K562 (cell line): ENCODE results near the gene ZSWIM9. TPM values are rescaled to one million over a fixed set of nuclear protein-coding genes. Genes with fewer than 3 reads are reported as not detected.

Experiments used
- ATAC-seq: fragments of 200-7000 bp; cut with Tn5 transposase; 3 replicates; pipeline ENCODE4 v1.9.1; 2020; ENCODE audit warnings: moderate library complexity
- BruUV-seq: library from RNA; stranded (reverse); fragments of 400-500 nt; replicated peaks from 2 replicates; lab custom pipeline; 2021; lab: Mats Ljungman, UMichigan
- CTCF ChIA-PET: fragments of 300-600 bp; formaldehyde crosslinking; extraction: SDS; loops from one replicate; lab custom pipeline; 2021; ENCODE audit warnings: low intra/inter-chr PET ratio; lab: Yijun Ruan, JAX
- POLR2A ChIA-PET: fragments of 300-600, 350-650 bp; sonication (Branson Sonifier 250); formaldehyde crosslinking; extraction: SDS; loops from one replicate; lab custom pipeline; 2021; ENCODE audit warnings: antibody characterized with exemption, inconsistent platforms; lab: Yijun Ruan, JAX
- DNase-seq, 4 experiments: peaks; one replicate each; pipeline versions ENCODE4 v3.0.0 to v3.0.0-alpha.2; 2011 to 2018; ENCODE audit warnings: low spot score in 3 of 4, mixed read lengths in 3 of 4; ENCODE audit errors: extremely low read depth in 1 of 4
- FAIRE-seq: peaks from 2 replicates; lab custom pipeline; 2011; peaks lifted over from hg19 to GRCh38; lab: Jason Lieb, UNC
- H2AFZ ChIP-seq: 2 replicates; pipeline ENCODE4 v1.6.0; 2011; ENCODE audit warnings: low read depth, low read length, control low read depth, inconsistent platforms
- H3K27ac ChIP-seq: fragments of 200-600 bp; 3 replicates; pipeline ENCODE4 v1.8.0; 2011; ENCODE audit warnings: low read depth, mild to moderate bottlenecking, control low read depth, inconsistent platforms, low read length, moderate library complexity, mixed read lengths; ENCODE audit errors: extremely low read depth
- H3K27me3 ChIP-seq, 2 experiments: fragments of 300-600 bp in 1 of 2; 2 replicates in 1 of 2; 3 replicates in 1 of 2; pipeline versions ENCODE4 v1.6.0 to v1.8.0; 2011; ENCODE audit warnings: inconsistent platforms in 2 of 2, low read length in 2 of 2, mild to moderate bottlenecking in 1 of 2, mixed read lengths in 1 of 2, moderate library complexity in 1 of 2; ENCODE audit not compliant: control insufficient read depth in 2 of 2, insufficient read depth in 2 of 2
- H3K36me3 ChIP-seq: fragments of 300-600 bp; 3 replicates; pipeline ENCODE4 v1.8.0; 2011; ENCODE audit warnings: mild to moderate bottlenecking, low read length, inconsistent platforms; ENCODE audit not compliant: control insufficient read depth, insufficient read depth
- H3K4me1 ChIP-seq, 2 experiments: fragments of 200-600 bp in 1 of 2; replicated peaks in 1 of 2; 2 replicates in 1 of 2; 3 replicates in 1 of 2; pipeline versions ENCODE4 v1.5.1 to v1.8.0; 2011; ENCODE audit warnings: inconsistent platforms in 2 of 2, low read length in 2 of 2, mild to moderate bottlenecking in 1 of 2, mixed read lengths in 1 of 2, moderate library complexity in 1 of 2; ENCODE audit not compliant: control insufficient read depth in 2 of 2, insufficient read depth in 2 of 2
- H3K4me2 ChIP-seq: 2 replicates; pipeline ENCODE4 v1.6.1; 2011; ENCODE audit warnings: low read length, control low read depth, inconsistent platforms, mixed read lengths; ENCODE audit not compliant: insufficient read depth
- H3K4me3 ChIP-seq: fragments of 200-600 bp; sonication (generic), shearing (Covaris generic); 2 replicates; pipeline ENCODE4 v1.5.1; 2016; ENCODE audit warnings: control low read depth, inconsistent platforms
- H3K79me2 ChIP-seq: fragments of 200-600 bp; 3 replicates; pipeline ENCODE4 v1.8.0; 2011; ENCODE audit warnings: low read length, inconsistent platforms; ENCODE audit not compliant: control insufficient read depth, insufficient read depth
- H3K9ac ChIP-seq, 2 experiments: 2 replicates each; pipeline versions ENCODE4 v1.6.0 to v1.6.1; 2011; ENCODE audit warnings: low read depth in 2 of 2, low read length in 2 of 2, control low read depth in 1 of 2, inconsistent platforms in 1 of 2, mild to moderate bottlenecking in 1 of 2, mixed read lengths in 1 of 2; ENCODE audit not compliant: insufficient read depth in 1 of 2
- H3K9me1 ChIP-seq: one replicate; pipeline ENCODE4 v1.6.0; 2011; ENCODE audit warnings: inconsistent platforms, mild to moderate bottlenecking, low read length, moderate library complexity; ENCODE audit not compliant: control insufficient read depth, insufficient read depth
- H3K9me3 ChIP-seq: replicated peaks from 2 replicates; pipeline ENCODE4 v1.5.1; 2011; ENCODE audit warnings: low read depth, low read length, inconsistent platforms; ENCODE audit not compliant: control insufficient read depth, insufficient read depth
- H4K20me1 ChIP-seq: replicated peaks from 2 replicates; pipeline ENCODE4 v1.6.1; 2011; ENCODE audit warnings: low read length, inconsistent platforms, mixed read lengths; ENCODE audit not compliant: control insufficient read depth, insufficient read depth
- BCL6 ChIP-seq: fragments of 250-450 bp; sonication (Bioruptor Pico); IDR thresholded peaks from 2 replicates; pipeline ENCODE4 v1.4.0; 2020
- CREB3 ChIP-seq: fragments of 450-650 bp; conservative IDR thresholded peaks from 2 replicates; pipeline ENCODE4 v1.6.1; 2016; ENCODE audit warnings: missing genetic modification characterization, low read depth, mild to moderate bottlenecking, missing compliant biosample characterization, moderate library complexity
- FIP1L1 ChIP-seq: fragments of 200-400 bp; formaldehyde crosslinking; IDR thresholded peaks from 2 replicates; pipeline ENCODE4 v1.6.1; 2018; ENCODE audit warnings: mild to moderate bottlenecking, low read depth, low read length; ENCODE audit not compliant: poor library complexity, severe bottlenecking
- GTF2A2 ChIP-seq: IDR thresholded peaks from 2 replicates; pipeline ENCODE4 v1.6.1; 2016; ENCODE audit warnings: mild to moderate bottlenecking, missing genetic modification characterization, missing compliant biosample characterization
- SLC30A9 ChIP-seq: fragments of 250-450 bp; sonication (Bioruptor Pico); IDR thresholded peaks from 2 replicates; pipeline ENCODE4 v1.8.0; 2022; ENCODE audit warnings: mild to moderate bottlenecking, moderate library complexity
- ZNF347 ChIP-seq: fragments of 450-650 bp; formaldehyde crosslinking; IDR thresholded peaks from 2 replicates; pipeline ENCODE4 v1.4.0; 2020; ENCODE audit warnings: low read depth, mild to moderate bottlenecking, moderate library complexity
- ZSCAN29 ChIP-seq: fragments of 450-650 bp; IDR thresholded peaks from 2 replicates; pipeline ENCODE4 v1.6.1; 2017
- WGBS: fragments of 100-300 bp; shearing (Covaris generic); methylation state at CpG from one replicate; pipeline ENCODE4 v1.1.6; 2016; ENCODE audit warnings: low coverage, mixed read lengths; ENCODE audit not compliant: insufficient coverage; ENCODE audit errors: missing lambda C conversion rate; 5-methylcytosine and 5-hydroxymethylcytosine counted together
- in situ Hi-C: fragments of 300-500 bp; cut with MboI; formaldehyde crosslinking; loops from 4 replicates; pipeline ENCODE4 v1.15.0; 2018; ENCODE audit warnings: inconsistent platforms, mixed read lengths
- intact Hi-C: fragments of 100-400 bp; cut with micrococcal nuclease; formaldehyde crosslinking; loops from 2 replicates; pipeline ENCODE4 v1.14.2; 2022
- polyA plus RNA-seq, 8 experiments: library from polyadenylated mRNA; depleted of rRNA in 4 of 8; stranded (reverse) in 5 of 8; unstranded in 3 of 8; fragments of >200 nt; fragmentation: Nextera tagmentation in 2 of 8; fragmentation: Illumina TruSeq in 1 of 8; extraction: Ambion mirVana in 2 of 8; extraction: Trizol in 1 of 8; gene quantifications; 2 replicates each; pipeline versions ENCODE4 v1.2.1 to v1.2.3, GENCODE V29; 2011 to 2014; ENCODE audit warnings: inconsistent platforms in 1 of 8, missing spikeins in 1 of 8
- total RNA-seq, 7 experiments: library from RNA; depleted of rRNA in 6 of 7; stranded (reverse); fragments of >200 nt in 6 of 7; fragmentation: Illumina TruSeq in 2 of 7; extraction: Trizol in 2 of 7; gene quantifications; 2 replicates each; pipeline versions ENCODE4 v1.2.1 to v1.2.3, GENCODE V29; 2011 to 2021; ENCODE audit warnings: low replicate concordance in 1 of 7
- TF ChIP-seq, protein P1 (sequence below), 2 experiments: fragments of 450-650 bp in 1 of 2; sonication (generic) in 1 of 2; formaldehyde crosslinking in 1 of 2; IDR thresholded peaks in 1 of 2; conservative IDR thresholded peaks in 1 of 2; 2 replicates each; pipeline versions ENCODE4 v1.6.1 to v1.8.1; 2016 to 2023; ENCODE audit warnings: mild to moderate bottlenecking in 2 of 2, moderate library complexity in 2 of 2, inconsistent platforms in 1 of 2, missing genetic modification reagents in 1 of 2
- TF ChIP-seq, protein P2 (sequence below): IDR thresholded peaks from 2 replicates; pipeline ENCODE4 v1.6.1; 2011; ENCODE audit warnings: borderline replicate concordance, low read depth, mild to moderate bottlenecking, moderate library complexity, low read length; ENCODE audit not compliant: insufficient read depth, poor library complexity, severe bottlenecking
- TF ChIP-seq, protein P3 (sequence below): sonication (generic); formaldehyde crosslinking; IDR thresholded peaks from 2 replicates; pipeline ENCODE4 v1.9.0; 2022; ENCODE audit warnings: mild to moderate bottlenecking, missing genetic modification reagents
- TF ChIP-seq, protein P4 (sequence below): fragments of 250-450 bp; sonication (Bioruptor Pico); IDR thresholded peaks from 2 replicates; pipeline ENCODE4 v1.5.0; 2021

ZSWIM9 gene
- total and polyA plus RNA-seq, 9 of the 15 experiments (the other 6 are each of a cell fraction or from before 2014, with no cell fraction given), result 0.04 to 1.4 (median 0.34) TPM; not detected in 1

DNA sequence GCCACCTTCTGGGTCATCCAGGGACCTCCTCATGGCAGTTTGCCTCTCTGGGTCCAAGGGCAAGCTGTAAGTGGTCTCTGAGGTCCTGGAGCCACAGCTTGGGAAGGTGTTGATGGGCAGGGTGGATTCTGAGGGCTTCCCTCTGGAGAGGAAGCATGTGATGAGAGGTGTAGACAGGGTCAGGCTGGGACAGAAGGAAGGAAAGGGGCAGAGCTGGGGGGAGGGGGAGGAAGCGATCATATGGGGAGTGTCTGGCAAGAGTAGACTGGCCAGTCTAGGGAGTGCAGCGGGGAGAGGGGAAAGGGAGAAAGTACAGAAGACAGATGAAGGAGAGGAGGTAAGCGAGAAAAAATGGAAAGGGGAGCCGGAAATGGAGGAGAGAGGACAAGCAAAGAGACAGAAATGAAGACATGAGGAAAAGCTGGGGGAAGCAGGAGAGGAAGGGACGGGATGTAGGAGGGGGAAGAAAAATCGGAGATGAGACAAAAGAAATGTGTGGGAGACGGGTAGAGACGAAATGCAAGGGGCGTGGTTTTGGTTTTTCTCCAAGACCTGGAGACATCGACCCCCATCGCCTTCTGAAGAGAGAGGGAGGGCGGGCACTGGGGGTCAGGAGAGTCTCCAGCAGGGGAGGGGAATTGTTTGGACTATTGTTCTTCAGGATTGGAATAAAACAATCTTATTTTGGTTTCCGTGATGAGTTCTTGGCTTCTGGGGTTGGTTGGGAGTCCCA lies 26.6 kb downstream of the ZSWIM9 start (continued):
- TF ChIP-seq FIP1L1, result no peak

DNA sequence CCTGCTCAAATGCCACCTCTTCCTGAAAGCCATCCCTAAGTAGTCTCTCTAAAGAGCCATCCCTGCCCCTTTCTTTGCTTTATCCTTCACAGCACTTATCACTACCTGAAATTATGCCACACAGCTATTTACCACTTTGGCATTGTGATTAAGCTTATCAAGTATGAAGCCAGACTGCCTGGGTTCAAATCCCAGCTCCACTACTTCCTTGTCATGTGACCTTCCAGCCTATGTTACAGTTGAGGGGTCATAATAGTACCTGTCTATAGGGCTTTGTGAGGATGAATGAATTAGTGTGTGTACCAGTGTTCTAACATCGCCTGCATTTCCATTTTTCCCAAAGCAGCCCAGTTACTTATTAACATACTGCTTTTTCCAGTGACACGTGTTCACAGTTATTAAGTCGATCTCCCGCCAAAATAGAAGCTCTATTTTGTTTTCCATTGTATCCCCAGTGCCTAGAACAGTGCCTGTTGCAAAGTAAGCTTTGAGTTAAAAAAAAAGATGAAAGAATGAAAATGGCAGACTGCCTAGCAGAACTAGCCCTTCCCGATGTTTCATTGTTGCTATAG lies 32.8 kb downstream of the ZSWIM9 start:
- Histone ChIP-seq H3K9me1 (no peaks in the 10 kb centered on the region), H3K9me3 (no peaks in the 10 kb centered on the region), H4K20me1 (no peaks in the 10 kb centered on the region), H3K27me3 (no peaks in the 10 kb centered on the region), H3K4me1 (peaks cover 8 to 17% of the 10 kb centered on the region in 2 experiments; a peak in 3 of 5 replicates), H3K79me2 (peaks cover 18% of the 10 kb centered on the region), H3K4me3 (peak overlapping the region; percentile 55), H3K27ac (peak overlapping the region; percentile 75), H3K4me2 (peak overlapping the region; percentile 93), H2AFZ (peak overlapping the region; percentile 94), H3K36me3 (peaks cover 7% of the 10 kb centered on the region; the same call in 2 of the 3 replicates), H3K9ac (peak overlapping the region; percentile 79 to 91; a peak in 3 of 4 replicates)
- DNase-seq, result peak in 1 of 4 experiments; percentile 38
- FAIRE-seq, result no peak
- 4% methylated on average over 5 of the region's 5 CpGs for WGBS
- in situ Hi-C loops (no loop called here), intact Hi-C loops (loop anchor here (5.0 kb wide), 1 partner anchor 54 kb away; the partner anchor contains the start of gene CARD8)
- no peak for ATAC-seq
- CTCF ChIA-PET, result no interaction called here
- TSS peak; percentile 90 for BruUV-seq
- POLR2A ChIA-PET, result interaction anchor here (0.5 to 2.7 kb wide), 23 partner anchors 8 to 1353 kb away, joined by 3 to 24 read pairs (median 3); partner anchors contain the start of genes AP2S1 and CARD8
- TF ChIP-seq, protein P1, sequence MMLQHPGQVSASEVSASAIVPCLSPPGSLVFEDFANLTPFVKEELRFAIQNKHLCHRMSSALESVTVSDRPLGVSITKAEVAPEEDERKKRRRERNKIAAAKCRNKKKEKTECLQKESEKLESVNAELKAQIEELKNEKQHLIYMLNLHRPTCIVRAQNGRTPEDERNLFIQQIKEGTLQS (IDR thresholded peaks at IDR 0.05), result no peak
- TF ChIP-seq, protein P1 (CRISPR knock-in tag; conservative IDR thresholded peaks at IDR 0.05), result no peak
- TF ChIP-seq ZSCAN29 (no peak), BCL6 (CRISPR knock-in tag) (no peak), CREB3 (tag) (peak; percentile 51; the same call in 1 of the 2 replicates), GTF2A2 (tag) (no peak), SLC30A9 (no peak), ZNF347 (CRISPR knock-in tag) (no peak)
- TF ChIP-seq, protein P2, sequence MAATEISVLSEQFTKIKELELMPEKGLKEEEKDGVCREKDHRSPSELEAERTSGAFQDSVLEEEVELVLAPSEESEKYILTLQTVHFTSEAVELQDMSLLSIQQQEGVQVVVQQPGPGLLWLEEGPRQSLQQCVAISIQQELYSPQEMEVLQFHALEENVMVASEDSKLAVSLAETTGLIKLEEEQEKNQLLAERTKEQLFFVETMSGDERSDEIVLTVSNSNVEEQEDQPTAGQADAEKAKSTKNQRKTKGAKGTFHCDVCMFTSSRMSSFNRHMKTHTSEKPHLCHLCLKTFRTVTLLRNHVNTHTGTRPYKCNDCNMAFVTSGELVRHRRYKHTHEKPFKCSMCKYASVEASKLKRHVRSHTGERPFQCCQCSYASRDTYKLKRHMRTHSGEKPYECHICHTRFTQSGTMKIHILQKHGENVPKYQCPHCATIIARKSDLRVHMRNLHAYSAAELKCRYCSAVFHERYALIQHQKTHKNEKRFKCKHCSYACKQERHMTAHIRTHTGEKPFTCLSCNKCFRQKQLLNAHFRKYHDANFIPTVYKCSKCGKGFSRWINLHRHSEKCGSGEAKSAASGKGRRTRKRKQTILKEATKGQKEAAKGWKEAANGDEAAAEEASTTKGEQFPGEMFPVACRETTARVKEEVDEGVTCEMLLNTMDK, result no peak
- TF ChIP-seq, protein P3, sequence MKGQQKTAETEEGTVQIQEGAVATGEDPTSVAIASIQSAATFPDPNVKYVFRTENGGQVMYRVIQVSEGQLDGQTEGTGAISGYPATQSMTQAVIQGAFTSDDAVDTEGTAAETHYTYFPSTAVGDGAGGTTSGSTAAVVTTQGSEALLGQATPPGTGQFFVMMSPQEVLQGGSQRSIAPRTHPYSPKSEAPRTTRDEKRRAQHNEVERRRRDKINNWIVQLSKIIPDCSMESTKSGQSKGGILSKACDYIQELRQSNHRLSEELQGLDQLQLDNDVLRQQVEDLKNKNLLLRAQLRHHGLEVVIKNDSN (CRISPR knock-in tag), result peak; percentile 55; the same call in 1 of the 2 replicates
- TF ChIP-seq, protein P4, sequence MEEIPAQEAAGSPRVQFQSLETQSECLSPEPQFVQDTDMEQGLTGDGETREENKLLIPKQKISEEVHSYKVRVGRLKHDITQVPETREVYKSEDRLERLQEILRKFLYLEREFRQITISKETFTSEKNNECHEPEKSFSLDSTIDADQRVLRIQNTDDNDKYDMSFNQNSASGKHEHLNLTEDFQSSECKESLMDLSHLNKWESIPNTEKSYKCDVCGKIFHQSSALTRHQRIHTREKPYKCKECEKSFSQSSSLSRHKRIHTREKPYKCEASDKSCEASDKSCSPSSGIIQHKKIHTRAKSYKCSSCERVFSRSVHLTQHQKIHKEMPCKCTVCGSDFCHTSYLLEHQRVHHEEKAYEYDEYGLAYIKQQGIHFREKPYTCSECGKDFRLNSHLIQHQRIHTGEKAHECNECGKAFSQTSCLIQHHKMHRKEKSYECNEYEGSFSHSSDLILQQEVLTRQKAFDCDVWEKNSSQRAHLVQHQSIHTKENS (CRISPR knock-in tag), result no peak
